Endothelial cell of umbilical vein (primary cell): Measurements from ENCODE around the gene OLFML2B. TPM values are rescaled to one million over a fixed set of nuclear protein-coding genes. Genes with fewer than 3 reads are reported as not detected.

Source experiments
- Bru-seq: library from RNA; stranded (reverse); fragments of 400-500 nt; gene quantifications from one replicate; lab custom pipeline; 2021; lab: Mats Ljungman, UMichigan
- BruChase-seq, 2 experiments: library from RNA; stranded (reverse); fragments of 400-500 nt; gene quantifications; one replicate each; lab custom pipeline; 2021; lab: Mats Ljungman, UMichigan
- BruUV-seq: library from RNA; stranded (reverse); fragments of 400-500 nt; replicated peaks from 2 replicates; lab custom pipeline; 2021; lab: Mats Ljungman, UMichigan
- CTCF ChIA-PET: fragments of 300-600, 350-600 bp; sonication (Branson Sonifier 250); formaldehyde crosslinking; loops from one replicate; lab custom pipeline; 2021; ENCODE audit warnings: antibody characterized with exemption, inconsistent platforms; lab: Charles Lee
- POLR2A ChIA-PET: fragments of 300-600, 350-600 bp; sonication (Branson Sonifier 250); formaldehyde crosslinking; loops from one replicate; lab custom pipeline; 2021; ENCODE audit warnings: antibody characterized with exemption, inconsistent platforms; lab: Charles Lee
- DNase-seq: peaks from one replicate; pipeline ENCODE4 v3.0.0-alpha.2; 2011; ENCODE audit warnings: low read depth, low spot score
- FAIRE-seq: peaks from 2 replicates; lab custom pipeline; 2011; peaks lifted over from hg19 to GRCh38; lab: Jason Lieb, UNC
- H2AFZ ChIP-seq: 2 replicates; pipeline ENCODE4 v1.6.0; 2012; ENCODE audit warnings: low read depth, low read length, control low read depth, inconsistent platforms
- H3K27ac ChIP-seq: 2 replicates; pipeline ENCODE4 v1.5.1; 2011; ENCODE audit warnings: low read depth, mild to moderate bottlenecking, control low read depth, low read length, moderate library complexity; ENCODE audit not compliant: insufficient read depth
- H3K27me3 ChIP-seq, 2 experiments: 2 replicates each; pipeline versions ENCODE4 v1.6.0 to v1.6.1; 2011; ENCODE audit warnings: low read length in 2 of 2, mixed read lengths in 1 of 2; ENCODE audit not compliant: control insufficient read depth in 2 of 2, insufficient read depth in 2 of 2
- H3K36me3 ChIP-seq, 2 experiments: 2 replicates in 1 of 2; 3 replicates in 1 of 2; pipeline ENCODE4 v1.5.1; 2011; ENCODE audit warnings: low read length in 2 of 2, mild to moderate bottlenecking in 1 of 2, moderate library complexity in 1 of 2; ENCODE audit not compliant: control insufficient read depth in 2 of 2, insufficient read depth in 2 of 2; ENCODE audit errors: extremely low read depth in 1 of 2
- H3K4me1 ChIP-seq: 3 replicates; pipeline ENCODE4 v1.5.1; 2011; ENCODE audit warnings: mild to moderate bottlenecking, low read length; ENCODE audit not compliant: control insufficient read depth, insufficient read depth; ENCODE audit errors: extremely low read depth
- H3K4me2 ChIP-seq: 2 replicates; pipeline ENCODE4 v1.6.1; 2011; ENCODE audit warnings: low read length, control low read depth, mixed read lengths; ENCODE audit not compliant: insufficient read depth
- H3K4me3 ChIP-seq, 3 experiments: fragments of 200-600 bp in 1 of 3; sonication (generic), shearing (Covaris generic) in 1 of 3; replicated peaks in 1 of 3; 2 replicates each; pipeline ENCODE4 v1.5.1; 2011 to 2016; ENCODE audit warnings: control low read depth in 3 of 3, low read length in 3 of 3, mild to moderate bottlenecking in 2 of 3, inconsistent platforms in 1 of 3, low read depth in 1 of 3, moderate library complexity in 1 of 3; ENCODE audit not compliant: insufficient read depth in 1 of 3
- H3K79me2 ChIP-seq: 2 replicates; pipeline ENCODE4 v1.6.0; 2012; ENCODE audit warnings: low read length, inconsistent platforms; ENCODE audit not compliant: control insufficient read depth, insufficient read depth
- H3K9ac ChIP-seq: replicated peaks from 2 replicates; pipeline ENCODE3; 2011; ENCODE audit warnings: low read length, control low read depth; ENCODE audit not compliant: insufficient read depth; ENCODE audit errors: extremely low read depth
- H3K9me1 ChIP-seq: replicated peaks from 3 replicates; pipeline ENCODE4 v1.6.0; 2011; ENCODE audit warnings: mild to moderate bottlenecking, low read length; ENCODE audit not compliant: control insufficient read depth, insufficient read depth; ENCODE audit errors: extremely low read depth
- H3K9me3 ChIP-seq: replicated peaks from 2 replicates; pipeline ENCODE4 v1.5.1; 2012; ENCODE audit warnings: low read length, inconsistent platforms; ENCODE audit not compliant: control insufficient read depth, insufficient read depth
- H4K20me1 ChIP-seq: replicated peaks from 2 replicates; pipeline ENCODE3; 2011; ENCODE audit warnings: mild to moderate bottlenecking, low read length; ENCODE audit not compliant: control insufficient read depth, insufficient read depth; ENCODE audit errors: extremely low read depth
- GATA2 ChIP-seq: IDR thresholded peaks from 2 replicates; pipeline ENCODE4 v1.7.0; 2011; ENCODE audit warnings: low read depth, mild to moderate bottlenecking, moderate library complexity, mixed read lengths, low read length; ENCODE audit not compliant: insufficient read length, insufficient read depth
- dilution Hi-C: fragments of 300-500 bp; cut with MboI; formaldehyde crosslinking; loops from one replicate; pipeline ENCODE4 v1.15.0; 2019; ENCODE audit warnings: low sequenced_read_pairs; ENCODE audit not compliant: extremely low pct_ligation_motif_present
- intact Hi-C: fragments of 100-400 bp; cut with micrococcal nuclease; formaldehyde crosslinking; loops from one replicate; pipeline ENCODE4 v1.10.0; 2022
- long read RNA-seq: library from polyadenylated mRNA; stranded (forward); transcript quantifications from one replicate; pipeline ENCODE4 v2.0.0, GENCODE V29; 2021
- polyA minus RNA-seq, 3 experiments: library from RNA; depleted of rRNA, polyadenylated mRNA; stranded (reverse); fragments of >200 nt; gene quantifications; 1 replicate in 1 of 3; 2 replicates in 2 of 3; pipeline ENCODE4 v1.2.3, GENCODE V29; 2011
- polyA plus RNA-seq, 4 experiments: library from polyadenylated mRNA; depleted of rRNA in 3 of 4; stranded (reverse) in 3 of 4; unstranded in 1 of 4; fragments of >200 nt; gene quantifications; 2 replicates each; pipeline versions ENCODE4 v1.2.1 to v1.2.3, GENCODE V29; 2011 to 2012; ENCODE audit warnings: missing spikeins in 1 of 4
- total RNA-seq: library from RNA; stranded (reverse); gene quantifications from 2 replicates; pipeline ENCODE4 v1.2.3, GENCODE V29; 2021
- TF ChIP-seq, protein P1 (sequence below), 2 donors: IDR thresholded peaks; 1 replicate in 1 of 2; 2 replicates in 1 of 2; pipeline ENCODE4 v1.5.1; 2011; ENCODE audit warnings: low read length in 2 of 2, mild to moderate bottlenecking in 2 of 2, moderate library complexity in 2 of 2, control low read depth in 1 of 2, inconsistent platforms in 1 of 2, low read depth in 1 of 2; ENCODE audit not compliant: insufficient read depth in 1 of 2; ENCODE audit errors: extremely low read depth in 1 of 2

The OLFML2B gene
- total RNA-seq (0.51 and 0.62 TPM in 2 replicates), polyA plus RNA-seq (0.18 and 0.58 TPM in 2 replicates), polyA minus RNA-seq (0.15 and 1.7 TPM in 2 replicates), Bru-seq, nascent RNA (percentile 13 among the genes with signal in this experiment), BruChase-seq, experiment 1, labeled RNA remaining after a 6-hour chase (percentile 14 among the genes with signal in this experiment), BruChase-seq, experiment 2, labeled RNA remaining after a 2-hour chase (percentile 11 among the genes with signal in this experiment)
- polyA plus RNA-seq (2011; cell fraction: cytosol; rRNA removed) = 0.27 and 0.41 TPM in 2 replicates
- polyA plus RNA-seq (2011; cell fraction: nucleus; rRNA removed) = 0.14 and 0.49 TPM in 2 replicates
- 0.38 and 0.58 TPM in 2 replicates for polyA plus RNA-seq (2012)
- not detected for polyA minus RNA-seq (2011; cell fraction: cytosol; rRNA and poly(A)+ RNA removed)
- polyA minus RNA-seq (2011; cell fraction: nucleus; rRNA and poly(A)+ RNA removed) = not detected in 2 replicates
- long read RNA-seq, partial matches to known transcripts = 1 of 7 reads
- long read RNA-seq, other reads (novel, unspliced or antisense) = 4 of 7 reads

DNA sequence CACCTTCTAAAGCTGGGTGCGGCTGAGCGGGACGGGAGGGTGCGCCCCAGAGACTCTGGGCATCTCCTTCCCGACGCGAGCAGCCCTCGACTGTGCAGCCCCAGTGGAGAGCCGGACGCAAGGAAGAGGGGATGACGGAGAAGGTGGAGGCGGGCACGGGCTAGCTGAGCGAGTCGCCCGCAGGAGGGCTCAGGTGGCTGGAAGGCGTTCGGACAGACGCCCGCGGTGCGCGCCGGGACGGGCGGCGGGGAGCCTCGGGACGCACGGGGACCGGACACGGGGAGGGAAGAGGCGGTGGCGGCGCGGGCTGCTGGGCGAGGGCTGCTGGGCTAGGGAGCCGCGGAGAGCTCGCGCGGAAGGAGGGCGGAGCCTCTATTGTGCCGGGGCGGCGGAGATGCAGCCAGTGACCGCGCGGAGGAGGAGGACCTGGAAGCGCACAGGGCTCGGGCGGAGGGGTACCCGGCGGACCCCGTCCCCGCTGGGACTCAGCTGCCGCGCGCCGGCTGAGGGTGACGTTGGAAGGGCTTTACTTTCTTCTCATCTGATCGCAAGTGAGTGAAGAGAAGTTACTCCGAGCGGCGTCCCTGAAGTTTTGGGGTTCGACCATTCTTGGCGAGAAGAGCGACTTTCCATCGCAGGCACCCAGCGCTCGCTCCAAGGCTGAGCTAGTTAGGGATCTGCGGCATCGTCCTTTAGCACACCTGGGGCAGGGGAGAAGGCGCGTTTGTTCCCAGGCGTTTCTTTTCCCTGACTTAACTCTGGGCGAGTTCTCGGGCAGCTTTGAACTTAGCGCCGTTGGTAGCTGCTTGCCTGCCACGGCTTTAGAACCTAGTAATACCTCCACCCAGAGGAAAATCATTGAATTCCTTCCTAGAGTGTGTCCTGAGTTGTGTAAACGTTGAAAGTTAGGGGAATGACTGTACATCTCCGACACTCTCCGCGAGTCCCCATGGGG lies at the start of gene OLFML2B:
OLFML2B (minus strand) TSS at position 323 of the 955 bp plus-strand sequence. CDS start 439 bp downstream, outside the sequence.
- dilution Hi-C loops (no loop called here), intact Hi-C loops (loop anchor here (1.0 to 5.0 kb wide), 3 partner anchors 62 to 232 kb away; no protein-coding TSS in a partner anchor)
- CTCF ChIA-PET = interaction anchor here (0.5 to 4.8 kb wide), 25 partner anchors 9 to 275 kb away, joined by 3 to 73 read pairs (median 3); no protein-coding TSS in a partner anchor
- Histone ChIP-seq H3K79me2 (no peaks in the 10 kb centered on the region), H3K4me1 (peaks cover 8% of the 10 kb centered on the region), H3K9me3 (no peaks in the 10 kb centered on the region), H3K4me2 (peak within 1 kb of the TSS; percentile 32), H3K9me1 (no peaks in the 10 kb centered on the region), H3K36me3 (no peaks in the 10 kb centered on the region), H3K4me3 (peak within 1 kb of the TSS; percentile 9 to 55 (median 45)), H2AFZ (peak within 1 kb of the TSS; percentile 60), H3K27ac (no peak within 1 kb of the TSS), H3K27me3 (peaks cover 0 to 3% of the 10 kb centered on the region in 2 experiments), H3K9ac (peak within 1 kb of the TSS; percentile 19), H4K20me1 (no peaks in the 10 kb centered on the region)
- no TSS peak for BruUV-seq
- DNase-seq = peak; percentile 70
- POLR2A ChIA-PET = interaction anchor here (0.6 to 1.0 kb wide), 3 partner anchors 61 to 252 kb away, joined by 3 to 5 read pairs (median 4); no protein-coding TSS in a partner anchor
- FAIRE-seq = peak; percentile 33
- TF ChIP-seq, protein P1, sequence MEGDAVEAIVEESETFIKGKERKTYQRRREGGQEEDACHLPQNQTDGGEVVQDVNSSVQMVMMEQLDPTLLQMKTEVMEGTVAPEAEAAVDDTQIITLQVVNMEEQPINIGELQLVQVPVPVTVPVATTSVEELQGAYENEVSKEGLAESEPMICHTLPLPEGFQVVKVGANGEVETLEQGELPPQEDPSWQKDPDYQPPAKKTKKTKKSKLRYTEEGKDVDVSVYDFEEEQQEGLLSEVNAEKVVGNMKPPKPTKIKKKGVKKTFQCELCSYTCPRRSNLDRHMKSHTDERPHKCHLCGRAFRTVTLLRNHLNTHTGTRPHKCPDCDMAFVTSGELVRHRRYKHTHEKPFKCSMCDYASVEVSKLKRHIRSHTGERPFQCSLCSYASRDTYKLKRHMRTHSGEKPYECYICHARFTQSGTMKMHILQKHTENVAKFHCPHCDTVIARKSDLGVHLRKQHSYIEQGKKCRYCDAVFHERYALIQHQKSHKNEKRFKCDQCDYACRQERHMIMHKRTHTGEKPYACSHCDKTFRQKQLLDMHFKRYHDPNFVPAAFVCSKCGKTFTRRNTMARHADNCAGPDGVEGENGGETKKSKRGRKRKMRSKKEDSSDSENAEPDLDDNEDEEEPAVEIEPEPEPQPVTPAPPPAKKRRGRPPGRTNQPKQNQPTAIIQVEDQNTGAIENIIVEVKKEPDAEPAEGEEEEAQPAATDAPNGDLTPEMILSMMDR (IDR thresholded peaks at IDR 0.05; ENCODE audit: extremely low read depth in 1 of 2, insufficient read depth in 1 of 2, low read depth in 1 of 2, low read length in 2 of 2) = peak; percentile 19 to 31
- no peak for TF ChIP-seq GATA2
